ENCODE data around the gene DNAJC28. TPM values are rescaled to one million over a fixed set of nuclear protein-coding genes. Genes with fewer than 3 reads are reported as not detected.

Gene DNAJC28
- total and polyA plus RNA-seq, 7 donors: 1.6 to 3.7 (median 2.4) TPM

DNA sequence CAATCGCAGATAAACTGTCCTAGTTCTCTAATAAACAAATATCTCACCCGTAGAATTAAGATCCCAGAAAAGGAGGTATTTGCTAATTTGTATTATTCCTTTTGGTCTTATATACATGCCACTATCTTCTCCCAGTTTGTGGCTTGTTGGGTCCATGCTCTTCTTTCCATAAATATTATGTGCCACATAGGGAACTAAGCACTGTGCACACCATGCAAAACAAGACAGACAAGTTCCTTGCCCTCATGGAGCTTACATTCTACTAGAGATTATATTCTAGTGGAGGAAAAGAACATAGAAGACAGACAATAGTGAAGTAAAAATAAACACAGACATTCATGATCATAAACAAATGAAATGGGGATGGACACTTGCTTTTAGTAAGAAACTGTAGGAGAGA is 45.7 kb upstream of the DNAJC28 start:
- TF ChIP-seq POLR2AphosphoS5 (IDR thresholded peaks at IDR 0.05): no peak
- no peak for TF ChIP-seq EP300 (IDR thresholded peaks at IDR 0.05)
- no peak for TF ChIP-seq CTCF (IDR thresholded peaks at IDR 0.05)
- TF ChIP-seq POLR2A (IDR thresholded peaks at IDR 0.05): no peak
- peaks cover 0 to 14% (median 12%) of the 10 kb centered on the region in 4 donors for H3K4me1 ChIP-seq
- intact Hi-C loops (cut with DNase I): no loop called here

DNA sequence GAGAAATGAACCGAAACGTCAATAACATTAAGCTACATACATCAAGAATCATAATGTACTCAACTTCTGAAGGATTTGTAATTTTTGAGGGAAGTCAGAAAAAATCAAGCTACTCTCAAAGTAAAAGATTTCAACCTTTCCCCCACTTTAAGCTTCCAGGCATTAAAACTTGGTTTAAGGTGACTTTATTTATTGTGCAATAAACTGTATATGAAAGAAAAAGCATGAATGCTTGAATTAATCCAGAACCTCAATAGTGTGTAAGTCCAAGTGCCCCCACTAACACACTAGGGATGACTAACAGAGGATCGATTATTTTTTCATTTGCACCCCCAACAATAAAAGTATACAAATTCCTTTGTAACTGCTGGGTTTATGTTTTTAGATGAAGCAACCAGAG is 39.5 kb upstream of the DNAJC28 start:
- no peak for DNase-seq
- H3K9me3 ChIP-seq: no peaks in the 10 kb centered on the region
- H3K27ac ChIP-seq: no peak overlapping the region
- peaks cover 24 to 99% (median 33%) of the 10 kb centered on the region in 4 donors for H3K36me3 ChIP-seq
- H3K4me3 ChIP-seq: no peak overlapping the region
- 85 to 91% methylated on average over 3 of the region's 3 CpGs for WGBS, 2 donors
- TF ChIP-seq CTCF (IDR thresholded peaks at IDR 0.05) (no peak), POLR2A (IDR thresholded peaks at IDR 0.05) (no peak), EP300 (IDR thresholded peaks at IDR 0.05) (no peak), POLR2AphosphoS5 (IDR thresholded peaks at IDR 0.05) (no peak)
- H3K27me3 ChIP-seq: no peaks in the 10 kb centered on the region
- H3K4me1 ChIP-seq: no peaks in the 10 kb centered on the region
- intact Hi-C loops (cut with DNase I): no loop called here

More for the DNA sequence above, 45.7 kb upstream of the DNAJC28 start:
- Histone ChIP-seq H3K36me3 (peaks cover 6 to 68% (median 22%) of the 10 kb centered on the region in 4 donors), H3K27ac (no peak overlapping the region), H3K9me3 (no peaks in the 10 kb centered on the region), H3K27me3 (no peaks in the 10 kb centered on the region), H3K4me3 (no peak overlapping the region)
- DNase-seq: no peak
- 90 to 92% methylated on average over 2 of the region's 2 CpGs for WGBS, 2 donors

DNA sequence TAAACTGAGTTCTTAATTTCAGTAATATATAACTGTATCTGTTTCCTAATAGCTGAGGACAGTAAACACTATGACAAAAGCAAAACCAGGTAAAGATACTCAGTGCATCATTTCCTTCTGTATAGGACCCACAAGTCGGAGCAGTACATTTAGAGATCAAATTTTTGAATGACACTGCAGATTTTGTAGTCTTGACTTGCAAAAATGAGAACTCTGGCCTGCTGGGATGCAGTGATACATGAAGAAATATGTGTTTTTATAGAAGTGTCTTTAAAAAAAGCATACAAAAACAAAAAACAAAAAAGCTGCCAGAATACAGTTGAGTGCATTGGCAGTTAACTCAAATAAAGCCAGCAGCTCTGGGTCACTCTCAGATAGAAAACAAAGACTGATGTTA is 31.4 kb upstream of the DNAJC28 start:
- no peak for DNase-seq
- no peaks in the 10 kb centered on the region for H3K9me3 ChIP-seq
- intact Hi-C loops (cut with DNase I): no loop called here
- no peak overlapping the region for H3K4me3 ChIP-seq
- no peaks in the 10 kb centered on the region for H3K27me3 ChIP-seq
- H3K36me3 ChIP-seq: peaks cover 7 to 60% (median 17%) of the 10 kb centered on the region in 4 donors
- no peaks in the 10 kb centered on the region for H3K4me1 ChIP-seq
- no peak for TF ChIP-seq EP300 (IDR thresholded peaks at IDR 0.05)
- TF ChIP-seq CTCF (IDR thresholded peaks at IDR 0.05): no peak
- TF ChIP-seq POLR2A (IDR thresholded peaks at IDR 0.05): no peak
- no peak for TF ChIP-seq POLR2AphosphoS5 (IDR thresholded peaks at IDR 0.05)
- H3K27ac ChIP-seq: no peak overlapping the region
- 79 to 80% methylated on average over 1 of the region's 1 CpG for WGBS, 2 donors

GRCh38 chr21:33522297-33522952 is 30.9 kb upstream of the DNAJC28 start:
- WGBS, 2 donors: 86 to 87% methylated on average over 5 of the region's 5 CpGs
- Histone ChIP-seq H3K9me3 (no peaks in the 10 kb centered on the region), H3K36me3 (peaks cover 2 to 60% (median 15%) of the 10 kb centered on the region in 4 donors), H3K27me3 (no peaks in the 10 kb centered on the region), H3K4me3 (no peak overlapping the region), H3K4me1 (no peaks in the 10 kb centered on the region), H3K27ac (no peak overlapping the region)
- intact Hi-C loops (cut with DNase I): no loop called here
- no peak for DNase-seq
- TF ChIP-seq CTCF (IDR thresholded peaks at IDR 0.05): no peak
- TF ChIP-seq POLR2AphosphoS5 (IDR thresholded peaks at IDR 0.05): no peak
- no peak for TF ChIP-seq EP300 (IDR thresholded peaks at IDR 0.05)
- no peak for TF ChIP-seq POLR2A (IDR thresholded peaks at IDR 0.05)

DNA sequence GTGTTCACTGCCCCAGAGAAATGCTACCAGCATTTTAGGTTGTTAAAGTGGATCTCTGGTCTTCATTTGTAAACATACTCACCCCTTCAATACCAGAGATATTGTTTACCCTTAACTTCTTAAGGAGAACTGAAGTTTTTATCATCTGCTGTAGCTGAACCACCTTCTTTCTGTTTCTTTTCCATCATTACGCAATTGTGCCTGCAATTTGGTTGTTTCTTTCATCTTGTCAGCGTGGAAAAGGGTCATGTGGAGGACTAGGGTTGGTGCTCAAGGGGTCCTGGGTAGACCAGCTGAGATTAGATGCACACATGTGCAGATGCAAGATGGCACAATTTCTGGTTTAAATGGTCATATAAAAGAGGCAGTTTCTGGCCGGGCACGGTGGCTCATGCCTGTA is 27.4 kb upstream of the DNAJC28 start:
- no peak for DNase-seq
- H3K4me3 ChIP-seq: no peak overlapping the region
- TF ChIP-seq POLR2A (IDR thresholded peaks at IDR 0.05) (no peak), CTCF (IDR thresholded peaks at IDR 0.05) (no peak), POLR2AphosphoS5 (IDR thresholded peaks at IDR 0.05) (no peak), EP300 (IDR thresholded peaks at IDR 0.05) (no peak)
- no peaks in the 10 kb centered on the region for H3K4me1 ChIP-seq
- H3K27ac ChIP-seq: no peak overlapping the region
- intact Hi-C loops (cut with DNase I): no loop called here
- peaks cover 3 to 72% (median 23%) of the 10 kb centered on the region in 4 donors for H3K36me3 ChIP-seq
- no peaks in the 10 kb centered on the region for H3K27me3 ChIP-seq
- WGBS, 2 donors: 95% methylated on average over 4 of the region's 4 CpGs
- no peaks in the 10 kb centered on the region for H3K9me3 ChIP-seq

Measured in sigmoid colon (tissue), 7 donors.